Large intestine (tissue), 3 donors: ENCODE measurements around the gene CFHR2. TPM values are rescaled to one million over a fixed set of nuclear protein-coding genes. Genes with fewer than 3 reads are reported as not detected.
A peak's percentile ranks its signal among the peaks of the same experiment; 100 is the strongest.
"Not testable (repeated sequence)": the region's sequence is repeated elsewhere in the genome, so short reads cannot be mapped to it uniquely, and the experiment has no call there.

Experiments
- DNase-seq, 2 donors: peaks; one replicate each; pipeline versions ENCODE4 v3.0.0 to v3.0.0-alpha.2; 2013
- H3K27ac ChIP-seq: one replicate; pipeline ENCODE4 v1.5.1; 2013; ENCODE audit warnings: low read length
- H3K27me3 ChIP-seq: 2 replicates; pipeline ENCODE4 v1.6.1; 2013; ENCODE audit warnings: low read length; ENCODE audit not compliant: control insufficient read depth, insufficient read depth
- H3K36me3 ChIP-seq: 2 replicates; pipeline ENCODE4 v1.6.1; 2013; ENCODE audit warnings: low read length; ENCODE audit not compliant: control insufficient read depth, insufficient read depth
- H3K4me1 ChIP-seq: one replicate; pipeline ENCODE4 v1.6.1; 2013; ENCODE audit warnings: low read length; ENCODE audit not compliant: control insufficient read depth, insufficient read depth
- H3K4me3 ChIP-seq: one replicate; pipeline ENCODE4 v1.5.1; 2013; ENCODE audit warnings: low read length
- H3K9me3 ChIP-seq: one replicate; pipeline ENCODE4 v1.6.1; 2013; ENCODE audit warnings: mild to moderate bottlenecking, low read depth, low read length, moderate library complexity; ENCODE audit not compliant: control insufficient read depth
- WGBS: methylation state at CpG from one replicate; pipeline ENCODE4 v1.1.5; 2013; ENCODE audit warnings: low lambda C conversion rate; ENCODE audit not compliant: insufficient coverage; 5-methylcytosine and 5-hydroxymethylcytosine counted together
- polyA plus RNA-seq: library from polyadenylated mRNA; unstranded; fragments of 120-200 nt; gene quantifications from one replicate; pipeline ENCODE4 v1.2.1, GENCODE V29; 2013

CFHR2 gene
- polyA plus RNA-seq, 1 donor, result not detected

GRCh38 chr1:196951711-196952394, 8.3 kb downstream of the CFHR2 start:
- H3K9me3 ChIP-seq, result no peaks in the 10 kb centered on the region
- no peak overlapping the region for H3K4me3 ChIP-seq
- WGBS, result 83% methylated on average over 1 of the region's 2 CpGs
- no peaks in the 10 kb centered on the region for H3K27me3 ChIP-seq
- no peak overlapping the region for H3K27ac ChIP-seq
- no peaks in the 10 kb centered on the region for H3K36me3 ChIP-seq
- no peak for DNase-seq
- no peaks in the 10 kb centered on the region for H3K4me1 ChIP-seq

GRCh38 chr1:196954778-196955177, 11.2 kb downstream of the CFHR2 start:
- Histone ChIP-seq H3K9me3 (no peaks in the 10 kb centered on the region), H3K4me3 (no peak overlapping the region), H3K36me3 (no peaks in the 10 kb centered on the region), H3K4me1 (no peaks in the 10 kb centered on the region), H3K27me3 (no peaks in the 10 kb centered on the region), H3K27ac (no peak overlapping the region)
- DNase-seq, result no peak
- no CpG with 5 or more reads among the region's 2 CpGs for WGBS

GRCh38 chr1:196955926-196956325, 12.4 kb downstream of the CFHR2 start:
- Histone ChIP-seq H3K9me3 (no peaks in the 10 kb centered on the region), H3K36me3 (no peaks in the 10 kb centered on the region), H3K4me3 (no peak overlapping the region), H3K27ac (no peak overlapping the region), H3K4me1 (no peaks in the 10 kb centered on the region), H3K27me3 (no peaks in the 10 kb centered on the region)
- no CpG with 5 or more reads among the region's 1 CpG for WGBS
- DNase-seq, result no peak

- H3K36me3 ChIP-seq, result no peaks in the 10 kb centered on the region
- DNase-seq, result no peak
- H3K4me3 ChIP-seq, result no peak overlapping the region
- WGBS, result no CpG with 5 or more reads among the region's 3 CpGs
- H3K4me1 ChIP-seq, result no peaks in the 10 kb centered on the region
- H3K27ac ChIP-seq, result no peak overlapping the region
- H3K27me3 ChIP-seq, result no peaks in the 10 kb centered on the region
- H3K9me3 ChIP-seq, result no peaks in the 10 kb centered on the region
Observed at GRCh38 chr1:196960854-196961253, 17.3 kb downstream of the CFHR2 start.

GRCh38 chr1:196970182-196970581, 26.6 kb downstream of the CFHR2 start:
- H3K4me1 ChIP-seq, result no peaks in the 10 kb centered on the region
- H3K27me3 ChIP-seq, result no peaks in the 10 kb centered on the region
- no peak overlapping the region for H3K4me3 ChIP-seq
- DNase-seq, result no peak
- 57% methylated on average over 1 of the region's 1 CpG for WGBS
- no peaks in the 10 kb centered on the region for H3K9me3 ChIP-seq
- no peaks in the 10 kb centered on the region for H3K36me3 ChIP-seq
- H3K27ac ChIP-seq, result no peak overlapping the region

- no peaks in the 10 kb centered on the region for H3K27me3 ChIP-seq
- no CpG with 5 or more reads among the region's 4 CpGs for WGBS
- no peak overlapping the region for H3K27ac ChIP-seq
- H3K4me1 ChIP-seq, result no peaks in the 10 kb centered on the region
- DNase-seq, result no peak
- H3K4me3 ChIP-seq, result no peak overlapping the region
- H3K36me3 ChIP-seq, result no peaks in the 10 kb centered on the region
- no peaks in the 10 kb centered on the region for H3K9me3 ChIP-seq
Observed at GRCh38 chr1:196976278-196976677, 32.7 kb downstream of the CFHR2 start.

GRCh38 chr1:196977278-196977677, 33.7 kb downstream of the CFHR2 start, which contains the start of gene CFHR5:
TSS of gene CFHR5 (plus strand) at chr1:196977556. CDS start at chr1:196977665, 109 bp downstream.
- H3K4me1 ChIP-seq, result no peaks in the 10 kb centered on the region
- H3K36me3 ChIP-seq, result no peaks in the 10 kb centered on the region
- H3K27me3 ChIP-seq, result no peaks in the 10 kb centered on the region
- H3K27ac ChIP-seq, result no peak within 1 kb of the TSS
- no peak for DNase-seq
- 83% methylated on average over 1 of the region's 5 CpGs for WGBS
- no peak within 1 kb of the TSS for H3K4me3 ChIP-seq
- H3K9me3 ChIP-seq, result no peaks in the 10 kb centered on the region

- no peak overlapping the region for H3K4me3 ChIP-seq
- H3K27ac ChIP-seq, result no peak overlapping the region
- H3K27me3 ChIP-seq, result no peaks in the 10 kb centered on the region
- no peaks in the 10 kb centered on the region for H3K4me1 ChIP-seq
- H3K36me3 ChIP-seq, result no peaks in the 10 kb centered on the region
- no peaks in the 10 kb centered on the region for H3K9me3 ChIP-seq
- WGBS, result no CpG with 5 or more reads among the region's 1 CpG
- no peak for DNase-seq
Observed at GRCh38 chr1:196980859-196981258, 37.3 kb downstream of the CFHR2 start.

GRCh38 chr1:196982247-196982646, 38.7 kb downstream of the CFHR2 start:
- not testable (repeated sequence) for H3K4me3 ChIP-seq, DNase-seq, H3K27me3 ChIP-seq, H3K27ac ChIP-seq, H3K4me1 ChIP-seq, H3K9me3 ChIP-seq, H3K36me3 ChIP-seq
- no CpG with 5 or more reads among the region's 7 CpGs for WGBS

GRCh38 chr1:196991919-196992651, 48.5 kb downstream of the CFHR2 start:
- 43% methylated on average over 1 of the region's 11 CpGs for WGBS
- not testable (repeated sequence) for H3K27ac ChIP-seq, H3K27me3 ChIP-seq, H3K36me3 ChIP-seq, H3K9me3 ChIP-seq, H3K4me3 ChIP-seq, H3K4me1 ChIP-seq
- peak; percentile 22 to 47 for DNase-seq
